ENCODE results near the gene ZNF280C. TPM values are rescaled to one million over a fixed set of nuclear protein-coding genes. Genes with fewer than 3 reads are reported as not detected.

Gene ZNF280C
- total and polyA plus RNA-seq, 7 donors = 0.72 to 4.1 (median 2.8) TPM

DNA sequence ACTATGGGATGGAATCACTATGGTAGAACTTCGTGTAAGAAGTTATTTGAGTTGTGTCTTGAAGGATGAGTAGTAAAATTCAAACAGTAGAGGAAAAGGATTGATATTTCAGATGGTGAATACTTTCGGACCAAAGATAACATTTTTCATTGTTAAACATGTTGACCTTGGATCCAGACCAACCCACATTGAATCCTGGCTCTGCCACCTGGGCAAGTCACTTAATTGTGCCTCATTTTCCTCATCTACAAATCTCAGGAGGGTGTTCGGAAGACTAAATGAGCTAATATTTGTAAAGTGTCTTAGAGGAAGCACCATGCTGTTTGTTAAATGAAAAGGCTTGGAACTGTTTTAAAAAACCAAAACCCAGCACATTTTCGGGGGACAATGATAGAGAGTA, 101.7 kb downstream of the ZNF280C start:
- DNase-seq = no peak
- peaks cover 0 to 4% (median 0%) of the 10 kb centered on the region in 3 donors for H3K27me3 ChIP-seq (ENCODE audit: insufficient read depth in 3 of 3, low read length in 2 of 3)
- peak overlapping the region; percentile 77 for H3K4me3 ChIP-seq
- WGBS, 3 donors = 55 to 67% (median 65%) methylated on average over 4 of the region's 4 CpGs
- TF ChIP-seq, protein P1, sequence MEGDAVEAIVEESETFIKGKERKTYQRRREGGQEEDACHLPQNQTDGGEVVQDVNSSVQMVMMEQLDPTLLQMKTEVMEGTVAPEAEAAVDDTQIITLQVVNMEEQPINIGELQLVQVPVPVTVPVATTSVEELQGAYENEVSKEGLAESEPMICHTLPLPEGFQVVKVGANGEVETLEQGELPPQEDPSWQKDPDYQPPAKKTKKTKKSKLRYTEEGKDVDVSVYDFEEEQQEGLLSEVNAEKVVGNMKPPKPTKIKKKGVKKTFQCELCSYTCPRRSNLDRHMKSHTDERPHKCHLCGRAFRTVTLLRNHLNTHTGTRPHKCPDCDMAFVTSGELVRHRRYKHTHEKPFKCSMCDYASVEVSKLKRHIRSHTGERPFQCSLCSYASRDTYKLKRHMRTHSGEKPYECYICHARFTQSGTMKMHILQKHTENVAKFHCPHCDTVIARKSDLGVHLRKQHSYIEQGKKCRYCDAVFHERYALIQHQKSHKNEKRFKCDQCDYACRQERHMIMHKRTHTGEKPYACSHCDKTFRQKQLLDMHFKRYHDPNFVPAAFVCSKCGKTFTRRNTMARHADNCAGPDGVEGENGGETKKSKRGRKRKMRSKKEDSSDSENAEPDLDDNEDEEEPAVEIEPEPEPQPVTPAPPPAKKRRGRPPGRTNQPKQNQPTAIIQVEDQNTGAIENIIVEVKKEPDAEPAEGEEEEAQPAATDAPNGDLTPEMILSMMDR (IDR thresholded peaks at IDR 0.05) = no peak
- no peaks in the 10 kb centered on the region for H3K9me3 ChIP-seq
- intact Hi-C loops (cut with DNase I) = no loop called here
- ATAC-seq = no peak
- peaks cover 6% of the 10 kb centered on the region for H3K4me1 ChIP-seq
- no peaks in the 10 kb centered on the region for H3K36me3 ChIP-seq (ENCODE audit: insufficient read depth in 1 of 2, low read depth in 1 of 2)
- H3K27ac ChIP-seq = peak overlapping the region; percentile 88

DNA sequence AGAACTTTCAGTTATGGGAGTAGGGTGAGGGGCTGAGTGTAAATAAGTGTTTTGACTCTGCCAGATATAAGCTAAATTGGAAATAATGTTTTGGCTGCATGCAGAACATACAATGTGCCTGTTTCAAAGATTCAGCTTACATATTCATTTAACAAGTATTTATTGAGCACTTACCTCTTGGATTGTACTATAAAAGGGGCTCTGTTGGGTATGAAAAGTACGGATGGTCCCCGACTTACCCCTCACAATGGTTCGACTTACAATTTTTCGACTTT, 102.3 kb downstream of the ZNF280C start:
- no peak for ATAC-seq
- 0 to 34% (median 0%) methylated on average over 4 of the region's 4 CpGs for WGBS, 3 donors
- intact Hi-C loops (cut with DNase I) = no loop called here

DNA sequence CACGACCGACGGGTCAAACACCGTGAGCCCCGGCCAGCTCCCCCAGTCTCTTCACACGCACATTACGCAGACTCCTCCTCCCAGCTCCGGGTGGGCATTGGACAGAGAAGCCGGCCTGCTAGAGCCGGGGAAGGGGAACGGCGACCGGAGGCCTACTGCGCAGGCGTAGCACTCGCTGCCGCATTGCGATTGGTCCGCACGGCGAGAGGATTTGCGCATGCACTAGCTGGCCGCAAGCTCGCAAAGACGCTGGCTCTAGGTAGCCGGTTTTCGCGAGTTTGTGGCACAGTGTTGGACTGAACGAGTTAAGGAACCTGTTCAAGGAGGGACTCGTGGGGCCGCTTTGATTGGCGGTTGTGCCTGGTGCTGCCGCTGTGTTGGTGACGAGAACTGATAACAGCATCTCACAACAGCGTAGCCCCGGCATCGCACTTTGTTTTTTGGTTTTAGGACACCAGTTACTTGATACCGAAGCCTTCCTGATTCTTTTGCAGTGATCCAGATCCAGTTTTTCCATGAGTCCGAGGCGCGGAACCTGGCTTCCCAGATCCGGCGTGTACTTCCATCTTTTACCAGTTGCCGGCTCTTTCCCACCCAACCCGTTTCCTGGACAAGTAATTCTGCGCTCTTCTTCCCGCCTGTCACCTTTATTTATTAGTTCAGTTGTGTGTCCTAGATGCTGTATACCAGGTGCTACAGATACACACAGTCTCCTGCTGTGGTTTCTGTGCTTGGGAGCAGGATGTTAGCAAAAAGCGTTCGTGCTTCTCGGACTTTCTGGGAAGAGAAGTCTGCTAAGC, 102.8 kb downstream of the ZNF280C start, which contains the start of gene AIFM1:
AIFM1 (minus strand) TSS at position 139 of the 800 bp plus-strand sequence. CDS start 185 bp downstream, outside the sequence.
- intact Hi-C loops (cut with DNase I) = no loop called here
- ATAC-seq (peak; percentile 93 to 97 (median 96)), DNase-seq (peak; percentile 91 to 96)
- H3K4me1 ChIP-seq = peaks cover 11% of the 10 kb centered on the region
- H3K27me3 ChIP-seq (ENCODE audit: insufficient read depth in 3 of 3, low read length in 2 of 3) = no peaks in the 10 kb centered on the region
- TF ChIP-seq, protein P1 (IDR thresholded peaks at IDR 0.05) = no peak
- 0 to 32% (median 1%) methylated on average over 41 to 50 of the region's 50 CpGs for WGBS, 3 donors
- H3K27ac ChIP-seq = peak within 1 kb of the TSS; percentile 88
- no peaks in the 10 kb centered on the region for H3K36me3 ChIP-seq (ENCODE audit: insufficient read depth in 1 of 2, low read depth in 1 of 2)
- H3K4me3 ChIP-seq = peak within 1 kb of the TSS; percentile 77
- no peaks in the 10 kb centered on the region for H3K9me3 ChIP-seq

More for the DNA sequence above, 102.3 kb downstream of the ZNF280C start:
- Histone ChIP-seq H3K4me1 (peaks cover 11% of the 10 kb centered on the region), H3K36me3 (ENCODE audit: insufficient read depth in 1 of 2, low read depth in 1 of 2) (no peaks in the 10 kb centered on the region), H3K27me3 (ENCODE audit: insufficient read depth in 3 of 3, low read length in 2 of 3) (no peaks in the 10 kb centered on the region), H3K27ac (peak overlapping the region; percentile 88), H3K9me3 (no peaks in the 10 kb centered on the region), H3K4me3 (peak overlapping the region; percentile 77)
- TF ChIP-seq, protein P1 (IDR thresholded peaks at IDR 0.05) = no peak
- DNase-seq = no peak

DNA sequence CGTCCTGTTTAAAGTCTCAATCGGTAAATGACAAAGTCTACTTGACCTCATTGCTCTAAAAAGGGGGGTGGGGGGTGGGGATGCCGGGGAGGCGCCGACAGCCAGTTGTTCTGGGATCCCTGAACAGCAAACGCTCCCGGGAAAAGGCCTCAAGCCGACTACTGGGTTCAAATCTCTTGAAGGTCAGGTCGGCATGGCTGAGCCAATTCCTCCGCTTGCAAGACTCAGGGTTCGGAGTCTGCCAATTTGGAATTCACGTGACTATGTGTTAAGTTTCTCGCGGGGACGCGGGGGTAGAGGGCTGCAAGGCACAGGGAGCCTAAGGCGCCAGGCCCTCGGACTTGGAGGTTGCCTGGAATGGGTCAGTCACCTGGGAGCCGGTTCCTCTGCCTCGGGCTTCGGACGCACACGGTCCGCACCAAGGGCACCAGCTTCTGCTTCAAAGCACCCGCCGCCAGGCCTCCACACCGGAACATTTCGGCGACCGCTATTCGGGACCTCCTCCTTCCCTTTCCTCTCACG, 103.5 kb downstream of the ZNF280C start:
- WGBS, 3 donors = 0 to 29% (median 1%) methylated on average over 19 to 32 of the region's 32 CpGs
- Histone ChIP-seq H3K27me3 (ENCODE audit: insufficient read depth in 3 of 3, low read length in 2 of 3) (no peaks in the 10 kb centered on the region), H3K4me3 (peak overlapping the region; percentile 77), H3K27ac (peak overlapping the region; percentile 88), H3K9me3 (no peaks in the 10 kb centered on the region), H3K4me1 (peaks cover 11% of the 10 kb centered on the region), H3K36me3 (ENCODE audit: insufficient read depth in 1 of 2, low read depth in 1 of 2) (no peaks in the 10 kb centered on the region)
- TF ChIP-seq, protein P1 (IDR thresholded peaks at IDR 0.05) = no peak
- ATAC-seq (peak; percentile 52 to 66 (median 56)), DNase-seq (no peak)
- intact Hi-C loops (cut with DNase I) = no loop called here

Measured in psoas muscle (tissue), 8 donors.